COLO668 (cell line): ENCODE measurements around the gene GNAI3.
A peak's percentile ranks its signal among the peaks of the same experiment; 100 is the strongest.

Experiments
- DNase-seq: peaks from one replicate; lab custom pipeline; 2025; ENCODE audit not compliant: unreplicated experiment; lab: John Stamatoyannopoulos, UW

GNAI3 gene

DNA sequence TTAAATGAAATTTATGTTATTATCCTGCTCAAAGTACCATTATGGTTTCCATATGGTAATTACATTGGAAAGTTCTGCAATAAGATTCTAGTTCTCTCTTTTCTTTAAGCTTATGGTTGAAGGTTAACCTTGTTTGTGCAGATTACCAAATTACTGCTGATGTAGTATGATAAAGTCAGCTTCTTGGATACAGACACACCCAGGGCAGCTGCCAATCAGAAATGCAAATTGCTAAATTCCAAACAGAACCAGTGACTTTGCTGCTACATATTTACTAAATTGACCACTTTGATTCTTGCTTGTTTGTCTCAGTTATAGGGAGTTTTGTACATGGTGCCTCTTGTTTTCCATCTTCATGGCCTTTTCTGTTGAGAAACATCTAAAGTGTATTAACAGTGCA is 44.5 kb downstream of the GNAI3 start:
- no peak for DNase-seq

DNA sequence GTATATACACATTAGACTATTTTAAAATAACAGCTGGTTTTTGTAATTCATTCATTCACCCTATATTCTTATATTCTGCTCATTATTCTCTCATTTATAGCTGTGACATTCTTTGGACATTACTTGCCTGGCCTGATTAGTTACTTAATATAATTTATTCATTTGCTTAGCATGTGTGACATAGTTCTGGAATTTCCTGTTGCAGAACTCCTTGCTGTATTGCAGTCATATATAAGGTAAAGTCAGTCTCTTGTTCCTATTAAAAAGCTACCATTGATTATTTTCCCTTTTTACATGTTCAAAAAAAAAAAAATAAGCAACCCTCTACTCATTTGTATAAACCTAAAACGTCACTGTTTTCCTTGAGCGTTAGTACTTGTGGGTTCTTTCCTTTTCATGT is 47.1 kb downstream of the GNAI3 start:
- DNase-seq: no peak

DNA sequence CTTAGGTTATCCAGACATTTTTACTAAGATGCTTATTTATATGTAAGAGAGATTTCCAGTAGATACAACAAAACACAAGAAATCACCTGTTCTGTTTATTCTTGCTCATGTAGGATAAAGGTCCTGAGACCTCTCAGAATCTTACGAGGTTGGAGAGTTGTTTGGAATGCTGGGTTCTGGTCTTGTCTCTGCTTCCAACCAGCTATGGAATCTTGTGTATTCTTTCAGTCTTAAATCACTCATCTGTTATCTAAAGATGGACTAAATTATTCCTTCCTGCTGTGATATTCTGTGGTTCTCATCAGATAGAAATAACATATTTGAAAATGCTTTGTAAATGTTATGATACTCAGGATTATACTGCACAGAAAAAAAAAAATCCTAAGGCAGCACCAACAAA is 49.7 kb downstream of the GNAI3 start:
- DNase-seq: no peak

DNA sequence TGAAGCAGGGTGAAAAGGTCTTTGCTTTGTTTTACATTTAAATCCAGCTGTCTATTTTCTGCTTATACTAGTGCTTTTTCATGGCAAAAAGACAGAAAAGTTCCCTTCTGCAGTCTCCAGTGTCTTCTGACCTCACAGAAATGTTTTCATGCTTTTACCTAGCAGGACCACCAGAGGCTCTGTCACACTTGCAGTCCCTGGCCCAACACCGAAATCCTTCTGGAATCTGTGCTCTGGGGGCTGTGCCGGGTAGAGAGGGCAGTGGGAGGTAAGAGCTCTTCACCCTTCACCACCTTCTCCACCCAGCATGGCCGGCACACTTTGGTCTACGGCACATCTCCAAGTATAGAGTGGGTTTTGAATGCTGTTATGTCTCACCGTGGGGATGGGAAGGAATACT is 50.2 kb downstream of the GNAI3 start:
- DNase-seq: no peak

DNA sequence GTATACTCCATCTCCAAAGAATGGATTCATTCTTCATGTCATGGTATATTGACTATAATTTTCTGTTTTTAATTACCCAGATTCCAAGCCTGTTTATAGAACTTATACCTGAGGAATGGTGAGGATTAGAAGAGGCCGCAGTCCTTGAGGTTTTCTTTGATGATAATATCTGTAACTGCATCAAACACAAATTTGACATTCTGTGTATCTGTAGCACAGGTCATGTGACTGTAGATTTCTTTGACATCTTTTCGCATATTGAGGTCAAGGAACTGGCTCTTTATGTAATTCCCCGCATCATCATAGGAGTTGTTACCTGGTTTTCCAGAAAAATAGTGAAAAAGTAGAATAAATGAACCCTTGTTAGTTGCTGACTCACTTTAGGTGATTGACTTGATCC is 54.8 kb downstream of the GNAI3 start:
- no peak for DNase-seq

DNA sequence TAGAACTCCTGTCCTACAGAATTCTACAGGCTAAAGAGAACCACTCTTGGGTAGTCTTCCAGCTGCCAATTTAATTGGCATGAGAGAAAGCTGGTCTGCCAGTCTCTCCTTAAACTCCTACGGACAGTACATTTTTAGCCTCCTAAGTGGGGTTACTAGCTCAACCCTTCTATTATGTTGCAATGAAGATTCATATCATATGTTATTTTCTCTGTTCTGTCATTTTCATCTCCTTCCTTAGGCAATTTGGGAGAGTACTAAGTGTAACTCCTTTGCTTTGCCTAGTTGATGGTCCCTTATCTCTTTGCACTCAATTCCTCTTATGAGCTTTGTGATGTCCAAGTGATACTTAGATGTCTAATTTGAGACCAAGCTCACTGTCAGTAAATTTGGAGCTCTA is 57.0 kb downstream of the GNAI3 start:
- no peak for DNase-seq

DNA sequence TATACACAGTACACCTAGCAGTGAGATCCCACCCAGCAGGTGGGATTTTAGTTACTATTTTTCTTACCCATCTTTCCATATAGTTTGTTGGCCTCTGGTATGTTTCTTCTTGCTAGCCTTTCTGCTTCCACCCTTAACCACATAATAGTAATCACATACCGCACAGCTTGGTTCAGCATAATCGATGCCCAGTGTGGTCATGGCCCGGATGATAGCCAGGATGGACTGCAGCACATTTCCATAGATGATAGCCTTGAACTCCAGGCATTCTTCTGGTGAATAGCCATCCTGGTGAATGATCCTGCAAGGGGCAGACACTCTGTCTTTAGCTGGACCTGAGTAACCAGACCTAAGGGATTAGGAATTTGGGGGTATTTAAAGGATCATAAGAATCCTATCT is 61.5 kb downstream of the GNAI3 start:
- no peak for DNase-seq

DNA sequence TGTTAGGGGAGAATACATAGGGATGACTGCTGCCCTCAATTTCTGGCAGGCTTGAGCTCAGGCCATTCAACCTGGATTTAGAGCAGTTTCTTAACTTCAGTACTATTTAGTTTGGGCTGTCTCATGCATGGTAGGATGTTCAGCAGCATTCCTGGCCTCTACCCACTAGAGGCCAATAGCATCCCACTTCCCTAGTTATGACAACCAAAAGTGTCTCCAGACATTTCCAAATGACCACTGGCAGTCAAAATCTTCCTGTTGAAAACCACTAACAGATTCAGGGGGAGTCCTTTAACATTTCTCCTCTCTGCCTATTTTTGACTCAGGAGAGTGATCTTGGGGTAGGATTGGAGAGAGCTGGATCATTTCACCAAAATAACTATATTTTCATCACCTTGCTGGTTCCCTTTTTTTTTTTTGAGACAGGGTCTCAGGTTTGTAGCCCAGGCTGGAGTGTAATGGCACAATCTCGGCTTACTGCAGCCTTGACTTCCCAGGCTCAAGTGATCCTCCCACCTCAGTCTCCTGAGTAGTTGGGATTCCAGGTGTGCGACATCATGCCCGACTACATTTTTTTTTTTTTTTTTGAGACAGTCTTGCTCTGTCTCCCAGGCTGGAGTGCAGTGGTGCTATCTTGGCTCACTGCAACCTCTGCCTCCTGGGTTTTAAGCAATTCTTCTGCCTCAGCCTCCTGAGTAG is 62.3 kb downstream of the GNAI3 start:
- DNase-seq: no peak

DNA sequence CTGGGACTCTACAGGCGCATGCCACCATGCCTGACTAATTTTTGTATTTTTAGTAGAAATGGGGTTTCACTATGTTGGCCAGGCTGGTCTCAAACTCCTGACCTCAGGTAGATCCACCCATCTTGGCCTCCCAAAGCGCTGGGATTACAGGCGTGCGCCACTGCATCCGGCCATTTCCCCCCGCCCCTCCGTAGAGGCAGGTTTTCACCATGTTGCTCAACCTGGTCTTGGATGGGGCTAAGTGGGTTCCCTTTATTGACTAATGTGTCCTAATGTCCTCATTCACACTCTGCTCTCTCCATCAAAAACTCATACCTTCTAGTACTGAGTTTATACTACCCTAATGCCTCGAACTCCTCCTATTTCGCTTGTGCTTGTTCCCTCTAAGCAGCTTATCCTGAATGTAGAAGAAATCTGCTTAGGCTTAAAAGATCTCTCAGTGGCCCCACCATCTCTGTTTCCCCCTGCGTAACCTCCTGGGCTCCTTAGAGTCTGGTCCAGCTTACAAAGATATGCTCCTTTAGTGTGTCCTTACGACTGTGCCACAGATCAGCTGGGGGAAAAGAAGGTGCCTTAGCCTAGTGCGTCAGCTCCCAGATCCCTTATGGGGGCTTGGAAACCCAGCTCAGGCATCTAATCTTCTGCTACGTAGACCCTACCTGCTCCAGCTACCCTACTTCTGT is 63.0 kb downstream of the GNAI3 start:
- no peak for DNase-seq

DNA sequence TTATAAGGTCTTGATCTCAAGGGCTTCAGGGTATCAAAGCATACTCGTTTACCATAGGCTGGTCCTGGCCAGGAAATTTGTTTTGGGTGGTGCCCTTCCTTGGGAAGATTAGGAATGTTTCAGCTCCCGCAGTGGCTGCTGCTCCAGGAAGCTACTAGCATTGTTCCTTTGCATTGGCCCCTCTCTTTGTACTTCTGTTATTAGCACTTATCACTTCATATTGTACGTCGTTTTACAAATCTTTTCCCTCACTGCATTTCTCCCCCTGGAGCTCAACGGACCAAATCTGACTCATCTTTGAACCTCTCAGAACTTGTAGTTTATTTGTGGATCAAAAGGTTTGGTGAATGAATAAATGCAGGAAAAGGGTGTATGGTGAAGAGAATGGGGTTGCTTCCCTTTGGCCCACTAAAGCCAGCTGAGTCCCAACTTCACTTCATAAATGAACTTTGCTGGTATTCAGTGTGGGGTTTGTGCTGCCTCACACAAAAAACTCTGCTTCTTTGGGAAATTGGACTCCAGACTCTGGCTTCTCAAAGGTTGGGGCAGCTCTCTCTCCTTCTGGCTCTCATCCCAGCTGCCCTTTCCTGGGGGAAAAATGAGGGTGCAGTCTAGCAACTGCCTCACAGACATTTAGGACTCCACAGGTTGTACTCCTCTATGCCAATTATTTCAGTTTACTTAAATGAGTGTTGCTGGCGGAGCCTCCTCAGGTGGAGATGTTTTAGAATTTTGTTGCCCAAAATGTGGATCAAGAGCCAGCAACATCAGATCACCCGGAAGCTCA is 65.1 kb downstream of the GNAI3 start:
- no peak for DNase-seq

DNA sequence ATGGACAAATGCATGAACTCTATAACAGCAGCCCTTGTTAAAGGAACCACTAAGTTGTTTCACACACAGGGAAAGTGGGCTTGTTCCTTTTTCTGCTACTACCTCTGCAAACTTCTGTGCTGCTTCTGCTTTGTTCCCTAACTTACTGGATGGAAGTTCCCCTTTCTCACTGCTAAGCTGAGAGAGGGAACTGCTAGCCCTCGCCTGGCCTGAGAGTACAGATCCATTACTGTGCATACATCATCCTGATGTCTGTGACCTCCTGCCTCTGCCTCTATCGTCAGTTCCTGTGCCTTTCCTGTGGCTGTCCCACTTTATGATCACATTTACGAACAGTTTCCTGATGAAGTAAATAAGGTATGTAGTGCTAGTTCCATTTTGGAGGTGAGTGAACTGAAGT is 67.5 kb downstream of the GNAI3 start:
- DNase-seq: no peak

DNA sequence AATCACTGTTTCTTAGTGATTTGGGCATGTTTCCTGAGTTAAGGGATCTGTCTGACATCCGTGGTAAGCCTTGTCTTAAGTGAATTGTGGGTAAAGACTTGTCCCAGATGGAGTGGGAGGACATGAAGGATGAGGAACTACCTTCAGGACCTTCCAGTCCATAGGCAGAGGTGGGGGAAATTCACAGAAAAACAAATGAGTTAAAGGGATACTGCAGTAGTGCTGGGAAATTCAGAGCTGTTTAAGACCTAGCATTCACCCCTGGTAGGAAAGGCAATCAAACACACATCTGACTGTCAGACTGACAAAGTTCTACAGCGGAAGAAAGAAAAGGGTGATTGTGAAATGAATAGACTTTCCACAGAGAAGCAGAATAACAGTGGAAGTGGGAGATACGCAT is 68.0 kb downstream of the GNAI3 start:
- DNase-seq: no peak

DNA sequence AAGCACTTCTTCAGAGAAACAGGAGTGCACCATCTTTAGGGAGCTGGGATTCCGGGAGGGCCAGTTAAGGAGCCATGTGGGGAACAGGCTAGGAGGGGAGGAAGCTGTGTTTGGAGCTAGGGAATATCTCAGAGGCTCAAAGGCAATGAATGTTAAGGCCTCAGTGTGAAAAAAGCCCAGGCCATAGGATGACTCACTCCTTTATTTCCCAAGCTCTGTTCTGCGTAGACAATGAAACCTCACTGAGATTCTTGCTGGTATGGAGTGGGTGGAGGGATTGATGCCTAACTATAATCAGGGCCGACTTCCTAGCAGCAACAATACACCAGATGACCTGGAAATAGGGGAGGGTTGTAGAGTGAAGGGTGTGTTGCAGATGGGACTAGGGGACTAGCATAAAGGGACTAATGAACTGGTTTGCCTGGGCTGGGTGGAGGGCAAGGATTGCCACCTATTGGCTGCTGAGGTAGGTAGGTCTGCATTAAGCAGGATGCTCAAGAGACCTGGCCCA is 68.9 kb downstream of the GNAI3 start:
- DNase-seq: no peak

DNA sequence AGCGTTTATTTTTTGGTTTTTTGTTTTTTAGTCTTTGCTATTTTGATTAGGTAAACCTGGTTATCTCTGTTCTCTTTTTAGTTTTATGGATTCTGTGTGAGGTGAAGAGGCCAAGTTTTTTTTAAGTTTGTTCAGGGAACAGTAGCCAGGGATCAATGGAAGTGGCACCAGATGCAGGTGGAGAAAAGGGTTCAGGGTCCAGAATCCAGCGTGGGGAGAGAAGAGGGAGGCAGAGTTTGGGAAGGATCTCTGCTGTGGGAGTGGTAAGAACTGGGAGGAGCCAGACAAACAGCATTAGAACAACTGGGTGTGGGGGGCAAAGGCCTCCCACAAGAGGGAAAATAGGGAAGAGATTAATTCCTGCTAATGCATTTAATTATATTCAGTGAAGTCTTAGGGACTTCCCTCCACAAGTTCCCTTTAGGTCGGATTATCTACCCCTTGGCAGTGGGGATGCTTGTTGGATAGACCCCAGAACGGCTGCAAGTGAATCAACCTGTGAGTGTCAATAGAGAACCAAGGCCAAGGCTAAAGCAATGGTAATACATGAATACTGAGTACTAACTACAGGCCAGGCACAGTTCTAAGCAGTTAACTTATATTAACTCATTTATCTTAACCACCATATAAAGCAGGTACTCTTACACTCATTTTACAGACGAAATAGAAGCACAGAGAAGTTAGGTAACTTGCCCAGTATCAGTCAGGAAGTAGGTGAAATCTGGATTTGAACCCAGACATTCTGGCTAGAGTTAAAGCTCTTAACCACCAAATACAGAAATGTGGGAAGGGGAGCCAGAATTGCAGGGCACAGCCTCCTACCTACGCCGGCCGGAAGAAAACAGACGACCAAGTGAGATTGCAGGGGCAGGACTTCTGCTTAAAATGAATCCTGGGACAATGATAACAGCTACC is 70.5 kb downstream of the GNAI3 start:
- DNase-seq: no peak

DNA sequence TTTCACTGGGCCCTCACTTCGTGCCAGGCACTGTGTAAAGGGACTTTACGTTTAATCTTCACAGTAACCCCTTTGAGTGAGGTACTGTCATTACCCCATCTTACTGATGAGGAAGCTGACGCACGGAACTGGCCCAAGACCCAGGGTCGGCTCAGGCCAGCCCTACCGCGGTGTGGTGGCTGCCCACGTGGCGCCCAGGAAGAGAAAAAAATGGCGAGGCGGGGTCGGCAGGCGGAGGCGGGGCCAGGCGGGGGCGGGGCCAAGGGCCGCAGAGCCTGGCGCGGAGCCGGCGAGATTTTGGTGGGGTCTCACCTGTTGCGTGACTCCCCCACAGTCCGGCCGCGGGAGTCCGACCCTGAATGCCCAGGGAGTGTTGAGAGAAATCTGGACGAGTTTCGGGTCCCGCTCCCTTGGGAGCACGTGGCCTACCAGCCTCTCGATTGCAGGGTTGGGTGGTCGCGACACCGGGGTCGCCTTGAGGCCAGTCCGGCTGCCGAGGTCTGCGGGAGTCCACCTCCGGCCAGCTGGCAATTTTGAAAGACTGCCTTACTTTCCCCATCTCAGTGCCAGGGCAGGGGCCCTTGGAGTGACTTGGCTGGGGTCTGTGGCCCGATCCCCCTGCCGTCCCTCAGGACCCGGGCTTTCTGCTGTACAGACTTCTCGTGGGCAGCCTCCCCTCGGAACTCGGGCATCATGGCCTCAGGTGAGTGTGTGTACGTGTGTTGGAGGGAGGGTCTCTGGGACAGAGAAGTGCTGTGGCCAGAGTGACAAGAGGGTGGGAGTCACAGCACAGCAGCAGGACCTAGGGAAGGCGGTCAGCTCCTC is 71.4 kb downstream of the GNAI3 start, which contains the start of the genes AMPD2 and GNAT2:
AMPD2 (plus strand) TSS at position 262 of the 825 bp plus-strand sequence. CDS start 1,339 bp downstream, outside the sequence.
GNAT2 (minus strand) TSS at position 41 of the 825 bp plus-strand sequence. CDS start 6,746 bp downstream, outside the sequence.
- DNase-seq: peak; percentile 79

DNA sequence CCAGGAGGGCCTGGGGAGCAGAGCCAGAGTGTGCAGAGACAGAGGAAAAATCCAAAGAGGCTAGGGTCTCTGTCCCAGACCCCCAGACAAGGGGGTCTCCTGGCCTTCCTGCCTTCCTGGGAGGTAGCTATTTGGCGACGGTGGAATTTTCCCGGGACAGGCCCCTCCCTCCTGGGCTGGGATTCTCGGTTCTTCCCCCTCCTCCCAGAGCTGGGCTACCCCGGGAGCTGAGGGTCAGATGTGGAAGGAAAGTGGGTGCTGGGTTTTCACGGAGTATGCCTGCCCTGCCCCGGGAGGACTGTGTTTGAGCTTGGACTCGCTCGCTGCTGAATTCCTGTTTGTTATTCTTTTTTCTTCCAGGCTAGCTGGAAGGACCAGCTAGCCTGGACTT is 72.0 kb downstream of the GNAI3 start:
- DNase-seq: peak; percentile 51

DNA sequence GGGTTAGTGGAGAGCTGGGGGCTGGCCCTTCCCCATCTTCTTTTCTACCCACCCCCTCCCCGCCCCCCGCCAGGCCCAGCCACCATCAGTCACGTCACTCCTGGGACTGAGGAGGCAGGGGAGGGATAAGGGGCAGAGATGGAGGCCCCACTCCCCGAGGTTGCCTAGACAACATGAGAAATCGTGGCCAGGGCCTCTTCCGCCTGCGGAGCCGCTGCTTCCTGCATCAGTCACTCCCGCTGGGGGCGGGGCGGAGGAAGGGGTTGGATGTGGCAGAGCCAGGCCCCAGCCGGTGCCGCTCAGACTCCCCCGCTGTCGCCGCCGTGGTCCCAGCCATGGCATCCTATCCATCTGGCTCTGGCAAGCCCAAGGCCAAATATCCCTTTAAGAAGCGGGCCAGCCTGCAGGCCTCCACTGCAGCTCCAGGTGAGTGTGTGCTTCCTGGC is 72.4 kb downstream of the GNAI3 start:
- DNase-seq: peak; percentile 95

DNA sequence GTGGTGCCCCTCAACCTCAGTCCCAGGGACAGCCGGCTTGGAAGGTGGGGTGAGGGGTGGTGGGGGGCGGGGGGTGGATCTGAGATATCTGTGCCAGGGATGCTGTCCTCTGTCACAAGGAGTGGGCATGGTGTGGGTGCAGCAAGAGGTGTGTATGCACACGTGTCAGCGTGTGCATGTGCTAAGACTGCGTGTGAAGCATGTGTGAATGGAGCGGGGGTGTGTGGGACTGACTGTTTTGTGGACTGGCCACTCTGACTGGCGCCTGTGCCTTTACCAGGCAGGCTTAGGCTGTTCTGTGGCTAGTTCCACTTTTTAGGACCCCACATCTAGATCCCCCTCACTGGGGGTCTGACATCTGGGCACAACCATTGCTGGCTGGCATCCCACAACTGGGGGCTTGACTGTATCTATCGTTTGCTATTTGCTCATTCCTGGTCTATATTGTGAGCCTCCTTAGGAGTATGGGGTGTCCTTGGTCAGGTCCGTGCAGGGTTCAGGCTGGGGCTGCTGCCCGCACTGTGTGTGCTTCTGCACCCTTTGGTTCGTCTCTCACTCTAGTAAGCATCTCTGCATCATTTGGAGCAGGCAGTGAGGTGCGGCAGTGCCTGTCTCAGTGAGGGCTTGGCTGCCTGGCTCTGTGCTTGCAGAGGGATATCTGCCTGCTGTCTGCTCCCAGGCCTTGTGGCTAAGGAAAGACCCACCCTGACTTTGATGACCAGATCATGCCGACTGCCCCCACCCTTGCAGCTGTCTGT is 73.1 kb downstream of the GNAI3 start:
- no peak for DNase-seq
